Fibroblast of pulmonary artery (primary cell): ENCODE data around the gene PDE4D.
"Not testable (repeated sequence)": the region's sequence is repeated elsewhere in the genome, so short reads cannot be mapped to it uniquely, and the experiment has no call there.

Source experiments
- DNase-seq: peaks from one replicate; pipeline ENCODE4 v3.0.0-alpha.2; 2010; ENCODE audit warnings: low read depth
- H3K4me3 ChIP-seq: replicated peaks from 2 replicates; pipeline ENCODE4 v1.5.1; 2011; ENCODE audit warnings: low read depth, mild to moderate bottlenecking, control low read depth, low read length, moderate library complexity
- CTCF ChIP-seq: IDR thresholded peaks from 2 replicates; pipeline ENCODE4 v1.5.1; 2011; ENCODE audit warnings: mild to moderate bottlenecking, control low read depth, low read length, inconsistent platforms; ENCODE audit errors: missing control alignments

Gene PDE4D

GRCh38 chr5:59321642-59322041, 571.9 kb downstream of the PDE4D start:
- no peak for TF ChIP-seq CTCF
- DNase-seq: no peak
- H3K4me3 ChIP-seq: no peak overlapping the region

GRCh38 chr5:59320420-59320819, 573.1 kb downstream of the PDE4D start:
- TF ChIP-seq CTCF: no peak

GRCh38 chr5:59319250-59319649, 574.3 kb downstream of the PDE4D start:
- no peak for TF ChIP-seq CTCF
- no peak overlapping the region for H3K4me3 ChIP-seq
- no peak for DNase-seq

More at GRCh38 chr5:59320420-59320819, 573.1 kb downstream of the PDE4D start:
- H3K4me3 ChIP-seq: no peak overlapping the region
- DNase-seq: no peak

- no peak for DNase-seq
- no peak overlapping the region for H3K4me3 ChIP-seq
- no peak for TF ChIP-seq CTCF
Measured at GRCh38 chr5:59317774-59318205, 575.7 kb downstream of the PDE4D start.

GRCh38 chr5:59317023-59317773, 576.3 kb downstream of the PDE4D start:
- no peak overlapping the region for H3K4me3 ChIP-seq
- no peak for TF ChIP-seq CTCF
- DNase-seq: peak; percentile 39

GRCh38 chr5:59312223-59312622, 581.3 kb downstream of the PDE4D start:
- no peak overlapping the region for H3K4me3 ChIP-seq
- no peak for TF ChIP-seq CTCF
- no peak for DNase-seq

- not testable (repeated sequence) for H3K4me3 ChIP-seq, DNase-seq
Measured at GRCh38 chr5:59308685-59309084, 584.8 kb downstream of the PDE4D start.

- not testable (repeated sequence) for DNase-seq, H3K4me3 ChIP-seq
Measured at GRCh38 chr5:59303289-59303716, 590.2 kb downstream of the PDE4D start.

- not testable (repeated sequence) for DNase-seq, H3K4me3 ChIP-seq
Measured at GRCh38 chr5:59302509-59302908, 591.0 kb downstream of the PDE4D start.
